ENCODE measurements around the gene CARMIL3.
"Not testable (repeated sequence)": the region's sequence is repeated elsewhere in the genome, so short reads cannot be mapped to it uniquely, and the experiment has no call there.

Gene CARMIL3

DNA sequence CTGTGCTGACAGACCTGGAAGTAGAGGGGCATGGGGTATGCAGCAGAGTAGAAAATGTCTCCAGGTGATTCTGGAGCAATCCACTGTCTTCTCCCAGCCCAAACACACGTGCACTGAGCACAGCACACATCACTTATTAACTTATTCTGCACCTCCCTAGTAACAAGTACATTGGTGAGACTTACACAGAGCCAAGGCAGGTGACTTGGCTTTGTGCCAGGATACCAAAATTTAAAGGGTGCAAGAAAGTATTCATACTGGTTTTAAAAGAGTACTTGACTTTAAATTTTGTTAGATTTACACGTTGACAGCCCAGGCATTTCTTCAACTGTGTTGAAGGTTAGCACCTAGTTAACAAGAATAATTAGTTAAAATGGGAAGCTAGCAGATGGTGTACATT is 11.1 kb upstream of the CARMIL3 start:
- Histone ChIP-seq H3K4me1 (ENCODE audit: control insufficient read depth in 2 of 2, insufficient read depth in 2 of 2, low read length in 2 of 2) (peaks cover 5% of the 10 kb centered on the region in 2 donors), H3K27me3 (ENCODE audit: control insufficient read depth in 2 of 2, insufficient read depth in 2 of 2, low read length in 2 of 2) (no peaks in the 10 kb centered on the region), H3K4me3 (ENCODE audit: low read length in 2 of 2) (no peak overlapping the region), H3K9me3 (ENCODE audit: control insufficient read depth in 2 of 2, low read length in 2 of 2) (no peaks in the 10 kb centered on the region), H3K9ac (ENCODE audit: low read depth in 1 of 2, low read length in 2 of 2) (no peak overlapping the region), H3K36me3 (ENCODE audit: control insufficient read depth in 2 of 2, insufficient read depth in 2 of 2, low read length in 2 of 2) (no peaks in the 10 kb centered on the region), H3K27ac (ENCODE audit: low read depth in 2 of 2, low read length in 2 of 2) (no peak overlapping the region)

DNA sequence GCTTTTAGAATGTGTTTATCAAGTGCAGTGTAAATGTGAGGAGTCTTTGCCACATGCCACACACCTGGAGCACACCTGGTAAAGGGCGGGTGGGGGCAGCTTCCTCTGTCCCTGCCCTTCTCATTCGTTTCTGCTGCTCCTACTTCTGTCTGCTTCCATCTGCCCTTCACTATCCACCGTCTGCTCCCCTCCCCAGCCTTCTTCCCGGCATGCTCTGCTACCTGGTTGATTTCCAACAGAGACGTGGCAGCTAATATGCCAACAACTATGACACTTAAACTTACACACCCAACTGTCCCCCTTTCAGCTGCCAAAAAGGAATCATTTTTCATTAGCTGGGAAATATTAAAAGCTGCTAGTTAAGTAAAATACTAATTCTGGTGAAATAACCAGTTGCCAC is 9.1 kb upstream of the CARMIL3 start:
- no peaks in the 10 kb centered on the region for H3K27me3 ChIP-seq (ENCODE audit: control insufficient read depth in 2 of 2, insufficient read depth in 2 of 2, low read length in 2 of 2)
- no peak overlapping the region for H3K27ac ChIP-seq (ENCODE audit: low read depth in 2 of 2, low read length in 2 of 2)
- H3K4me1 ChIP-seq (ENCODE audit: control insufficient read depth in 2 of 2, insufficient read depth in 2 of 2, low read length in 2 of 2) = peaks cover 0 to under 1% of the 10 kb centered on the region in 2 donors
- H3K9me3 ChIP-seq (ENCODE audit: control insufficient read depth in 2 of 2, low read length in 2 of 2) = no peaks in the 10 kb centered on the region
- no peak overlapping the region for H3K9ac ChIP-seq (ENCODE audit: low read depth in 1 of 2, low read length in 2 of 2)
- H3K36me3 ChIP-seq (ENCODE audit: control insufficient read depth in 2 of 2, insufficient read depth in 2 of 2, low read length in 2 of 2) = no peaks in the 10 kb centered on the region
- no peak overlapping the region for H3K4me3 ChIP-seq (ENCODE audit: low read length in 2 of 2)

DNA sequence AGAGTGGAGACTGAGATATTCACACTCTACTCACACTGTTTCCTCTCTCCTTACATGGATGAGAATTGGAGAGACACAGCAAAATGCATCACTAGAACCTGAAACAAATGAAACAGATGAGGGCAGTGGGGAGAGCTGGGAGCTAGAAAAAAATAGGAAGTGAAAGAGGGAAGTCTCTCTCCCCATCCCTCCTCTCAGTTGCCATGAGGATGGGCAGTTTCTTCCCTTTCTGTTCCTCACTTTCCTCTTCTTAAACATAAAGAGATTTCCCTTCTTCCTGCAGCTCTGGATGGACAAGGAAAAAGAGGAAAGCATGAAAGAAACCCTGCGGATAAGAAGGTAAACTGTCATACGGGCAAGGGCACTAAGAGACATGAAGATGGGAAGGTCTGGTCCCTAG is 2.8 kb upstream of the CARMIL3 start:
- H3K36me3 ChIP-seq (ENCODE audit: control insufficient read depth in 2 of 2, insufficient read depth in 2 of 2, low read length in 2 of 2); H3K9me3 ChIP-seq (ENCODE audit: control insufficient read depth in 2 of 2, low read length in 2 of 2); H3K27ac ChIP-seq (ENCODE audit: low read depth in 2 of 2, low read length in 2 of 2); H3K27me3 ChIP-seq (ENCODE audit: control insufficient read depth in 2 of 2, insufficient read depth in 2 of 2, low read length in 2 of 2); H3K4me1 ChIP-seq (ENCODE audit: control insufficient read depth in 2 of 2, insufficient read depth in 2 of 2, low read length in 2 of 2); H3K9ac ChIP-seq (ENCODE audit: low read depth in 1 of 2, low read length in 2 of 2); H3K4me3 ChIP-seq (ENCODE audit: low read length in 2 of 2): not testable (repeated sequence)

DNA sequence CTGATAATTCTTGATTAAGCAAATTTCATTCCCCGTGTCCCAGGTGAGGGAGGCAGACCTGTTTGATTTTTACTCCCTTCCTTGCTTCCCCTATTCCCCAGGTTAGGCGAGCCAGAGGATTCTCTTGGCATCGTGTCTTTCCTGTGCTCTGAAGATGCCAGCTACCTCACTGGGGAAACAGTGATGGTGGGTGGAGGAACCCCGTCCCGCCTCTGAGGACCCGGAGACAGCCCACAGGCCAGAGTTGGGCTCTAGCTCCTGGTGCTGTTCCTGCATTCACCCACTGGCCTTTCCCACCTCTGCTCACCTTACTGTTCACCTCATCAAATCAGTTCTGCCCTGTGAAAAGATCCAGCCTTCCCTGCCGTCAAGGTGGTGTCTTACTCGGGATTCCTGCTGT is 1.1 kb upstream of the CARMIL3 start:
- H3K36me3 ChIP-seq (ENCODE audit: control insufficient read depth in 2 of 2, insufficient read depth in 2 of 2, low read length in 2 of 2); H3K27ac ChIP-seq (ENCODE audit: low read depth in 2 of 2, low read length in 2 of 2); H3K27me3 ChIP-seq (ENCODE audit: control insufficient read depth in 2 of 2, insufficient read depth in 2 of 2, low read length in 2 of 2); H3K9me3 ChIP-seq (ENCODE audit: control insufficient read depth in 2 of 2, low read length in 2 of 2); H3K9ac ChIP-seq (ENCODE audit: low read depth in 1 of 2, low read length in 2 of 2); H3K4me3 ChIP-seq (ENCODE audit: low read length in 2 of 2); H3K4me1 ChIP-seq (ENCODE audit: control insufficient read depth in 2 of 2, insufficient read depth in 2 of 2, low read length in 2 of 2): not testable (repeated sequence)

DNA sequence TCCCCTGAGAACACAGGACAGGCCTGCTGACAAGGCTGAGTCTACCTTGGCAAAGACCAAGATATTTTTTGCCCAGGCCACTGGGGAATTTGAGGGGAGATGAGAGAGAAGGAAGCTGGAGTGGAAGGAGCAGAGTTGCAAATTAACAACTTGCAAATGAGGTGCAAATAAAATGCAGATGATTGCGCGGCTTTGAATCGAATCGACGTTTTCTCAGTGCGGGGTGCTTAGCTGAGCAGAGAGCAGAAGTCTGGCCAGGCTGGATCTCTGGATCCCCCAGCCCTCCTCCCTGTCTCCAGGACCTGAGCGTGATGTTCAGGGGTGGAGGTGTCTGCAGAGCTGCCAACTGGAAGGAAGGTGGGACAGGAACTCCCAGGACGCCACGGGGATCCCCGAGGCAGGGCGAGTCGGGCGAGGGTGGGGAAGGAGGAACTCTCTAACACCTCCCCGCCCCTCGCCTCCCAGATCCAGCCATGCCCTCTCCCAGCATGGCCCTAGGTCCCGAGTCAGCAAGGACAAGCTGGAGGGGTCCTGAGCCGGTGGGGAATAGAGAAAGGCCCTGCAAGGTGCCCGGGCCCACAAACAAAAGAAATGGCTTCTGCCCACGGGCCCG is 527 bp upstream of the CARMIL3 start:
- no peaks in the 10 kb centered on the region for H3K36me3 ChIP-seq (ENCODE audit: control insufficient read depth in 2 of 2, insufficient read depth in 2 of 2, low read length in 2 of 2)
- H3K9ac ChIP-seq (ENCODE audit: low read depth in 1 of 2, low read length in 2 of 2) = peak overlapping the region; percentile 41 to 90
- H3K27me3 ChIP-seq (ENCODE audit: control insufficient read depth in 2 of 2, insufficient read depth in 2 of 2, low read length in 2 of 2) = peaks cover 0 to 2% of the 10 kb centered on the region in 2 donors
- H3K9me3 ChIP-seq (ENCODE audit: control insufficient read depth in 2 of 2, low read length in 2 of 2) = peaks cover 0 to 2% of the 10 kb centered on the region in 2 donors
- H3K4me3 ChIP-seq (ENCODE audit: low read length in 2 of 2) = peak overlapping the region; percentile 76 to 82
- peak overlapping the region; percentile 48 to 57 for H3K27ac ChIP-seq (ENCODE audit: low read depth in 2 of 2, low read length in 2 of 2)
- H3K4me1 ChIP-seq (ENCODE audit: control insufficient read depth in 2 of 2, insufficient read depth in 2 of 2, low read length in 2 of 2) = peaks cover 8 to 9% of the 10 kb centered on the region in 2 donors

DNA sequence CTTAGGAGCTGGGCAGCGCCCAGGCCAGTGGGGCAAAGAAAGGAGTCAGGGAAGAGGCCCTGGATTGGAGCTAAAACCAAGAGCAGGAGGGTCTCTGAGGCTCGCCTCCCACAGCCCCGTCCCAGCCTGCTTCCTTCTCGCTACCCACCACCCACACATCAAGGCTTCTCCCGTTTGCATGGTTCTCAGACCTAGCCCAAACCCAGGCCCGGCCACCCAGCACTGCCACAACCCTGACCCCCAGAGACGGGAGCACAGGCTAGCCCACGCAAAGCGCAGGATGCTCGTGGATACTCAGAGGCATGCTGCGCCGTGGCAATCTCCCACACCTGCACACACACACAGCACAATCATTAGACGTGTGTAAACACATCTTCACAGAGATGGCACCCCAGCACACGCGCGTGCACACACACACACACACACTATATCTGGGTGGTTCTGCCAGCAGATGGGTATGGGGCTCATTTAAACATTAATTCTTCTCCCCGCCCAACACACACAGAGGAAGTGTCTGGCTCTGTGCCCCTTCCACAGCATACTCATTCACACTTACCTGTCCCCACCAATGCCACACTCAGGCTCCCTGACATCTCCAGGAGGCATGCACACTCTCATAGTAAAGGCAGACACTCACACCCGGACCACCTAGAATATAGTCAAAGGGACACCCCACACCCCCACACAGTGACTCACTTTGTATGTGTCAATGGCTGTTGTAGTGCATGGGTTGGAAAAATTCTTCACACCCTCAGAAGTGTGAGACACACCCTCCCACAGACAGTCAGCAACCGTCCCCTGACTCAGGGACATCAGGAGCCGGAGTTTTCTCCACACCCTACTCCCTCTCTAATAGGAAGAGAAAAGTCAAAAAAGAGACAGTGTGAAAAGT is 1.1 kb downstream of the CARMIL3 start:
- Histone ChIP-seq H3K36me3 (ENCODE audit: control insufficient read depth in 2 of 2, insufficient read depth in 2 of 2, low read length in 2 of 2) (no peaks in the 10 kb centered on the region), H3K9ac (ENCODE audit: low read depth in 1 of 2, low read length in 2 of 2) (no peak overlapping the region), H3K4me3 (ENCODE audit: low read length in 2 of 2) (peak overlapping the region; percentile 76 to 82), H3K4me1 (ENCODE audit: control insufficient read depth in 2 of 2, insufficient read depth in 2 of 2, low read length in 2 of 2) (peaks cover 8 to 9% of the 10 kb centered on the region in 2 donors), H3K27me3 (ENCODE audit: control insufficient read depth in 2 of 2, insufficient read depth in 2 of 2, low read length in 2 of 2) (peaks cover 0 to 2% of the 10 kb centered on the region in 2 donors), H3K9me3 (ENCODE audit: control insufficient read depth in 2 of 2, low read length in 2 of 2) (peaks cover 0 to 2% of the 10 kb centered on the region in 2 donors), H3K27ac (ENCODE audit: low read depth in 2 of 2, low read length in 2 of 2) (no peak overlapping the region)

DNA sequence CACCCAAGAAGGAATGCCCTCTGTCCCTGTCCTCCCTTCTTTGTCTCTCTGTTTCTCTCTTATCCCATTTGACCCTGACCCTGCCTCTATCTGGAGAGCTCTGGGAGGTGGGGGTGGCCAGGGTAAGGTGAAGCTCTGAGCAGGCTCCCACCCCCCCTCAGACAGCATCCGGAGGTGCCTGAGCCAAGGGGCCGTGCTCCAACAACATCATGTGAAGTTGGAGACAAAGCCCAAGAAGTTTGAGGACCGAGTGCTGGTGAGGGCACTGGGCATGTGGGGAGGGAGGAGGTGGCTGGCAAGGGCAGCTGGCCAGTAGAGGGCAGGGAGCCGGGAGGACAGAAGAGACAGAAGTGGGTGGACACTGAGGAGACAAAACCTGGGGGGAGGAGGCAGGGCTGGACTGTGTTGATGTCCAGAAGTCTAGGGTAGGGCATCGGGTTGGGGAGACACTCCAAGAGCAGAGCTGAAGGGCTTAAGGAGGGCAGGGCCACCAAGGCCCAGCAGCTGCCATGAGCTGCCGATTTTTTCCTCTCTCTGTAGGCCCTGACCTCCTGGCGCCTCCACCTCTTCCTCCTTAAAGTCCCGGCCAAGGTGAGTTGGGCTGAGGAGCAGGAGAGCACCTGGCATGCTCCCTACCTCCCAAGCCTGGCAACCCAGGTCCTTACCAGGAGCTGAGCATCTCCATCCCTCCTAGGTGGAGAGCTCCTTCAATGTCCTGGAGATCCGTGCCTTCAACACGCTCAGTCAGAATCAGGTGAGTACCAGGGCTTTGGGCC is 1.9 kb downstream of the CARMIL3 start:
- H3K27ac ChIP-seq (ENCODE audit: low read depth in 2 of 2, low read length in 2 of 2) = no peak overlapping the region
- no peak overlapping the region for H3K4me3 ChIP-seq (ENCODE audit: low read length in 2 of 2)
- H3K9ac ChIP-seq (ENCODE audit: low read depth in 1 of 2, low read length in 2 of 2) = no peak overlapping the region
- no peaks in the 10 kb centered on the region for H3K36me3 ChIP-seq (ENCODE audit: control insufficient read depth in 2 of 2, insufficient read depth in 2 of 2, low read length in 2 of 2)
- peaks cover 8 to 9% of the 10 kb centered on the region in 2 donors for H3K4me1 ChIP-seq (ENCODE audit: control insufficient read depth in 2 of 2, insufficient read depth in 2 of 2, low read length in 2 of 2)
- peaks cover 0 to 2% of the 10 kb centered on the region in 2 donors for H3K27me3 ChIP-seq (ENCODE audit: control insufficient read depth in 2 of 2, insufficient read depth in 2 of 2, low read length in 2 of 2)
- H3K9me3 ChIP-seq (ENCODE audit: control insufficient read depth in 2 of 2, low read length in 2 of 2) = peaks cover 0 to 2% of the 10 kb centered on the region in 2 donors

DNA sequence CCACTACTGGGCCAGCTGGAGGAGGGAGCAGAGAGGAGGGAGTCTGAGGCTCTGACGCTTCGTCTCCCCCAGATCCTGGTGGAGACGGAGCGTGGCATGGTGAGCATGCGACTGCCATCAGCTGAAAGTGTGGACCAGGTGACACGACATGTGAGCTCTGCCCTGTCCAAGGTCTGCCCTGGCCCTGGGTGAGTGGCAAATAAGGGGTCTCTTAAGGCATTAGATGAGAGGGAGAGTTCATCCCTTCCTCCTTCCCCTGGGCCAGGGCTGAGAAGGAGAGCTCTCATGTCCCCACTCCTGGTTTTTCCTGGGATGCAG is 2.5 kb downstream of the CARMIL3 start:
- Histone ChIP-seq H3K4me3 (ENCODE audit: low read length in 2 of 2) (no peak overlapping the region), H3K36me3 (ENCODE audit: control insufficient read depth in 2 of 2, insufficient read depth in 2 of 2, low read length in 2 of 2) (no peaks in the 10 kb centered on the region), H3K9ac (ENCODE audit: low read depth in 1 of 2, low read length in 2 of 2) (no peak overlapping the region), H3K9me3 (ENCODE audit: control insufficient read depth in 2 of 2, low read length in 2 of 2) (peaks cover 0 to 2% of the 10 kb centered on the region in 2 donors), H3K27ac (ENCODE audit: low read depth in 2 of 2, low read length in 2 of 2) (no peak overlapping the region), H3K4me1 (ENCODE audit: control insufficient read depth in 2 of 2, insufficient read depth in 2 of 2, low read length in 2 of 2) (peaks cover 8 to 9% of the 10 kb centered on the region in 2 donors), H3K27me3 (ENCODE audit: control insufficient read depth in 2 of 2, insufficient read depth in 2 of 2, low read length in 2 of 2) (peaks cover 0 to 2% of the 10 kb centered on the region in 2 donors)

DNA sequence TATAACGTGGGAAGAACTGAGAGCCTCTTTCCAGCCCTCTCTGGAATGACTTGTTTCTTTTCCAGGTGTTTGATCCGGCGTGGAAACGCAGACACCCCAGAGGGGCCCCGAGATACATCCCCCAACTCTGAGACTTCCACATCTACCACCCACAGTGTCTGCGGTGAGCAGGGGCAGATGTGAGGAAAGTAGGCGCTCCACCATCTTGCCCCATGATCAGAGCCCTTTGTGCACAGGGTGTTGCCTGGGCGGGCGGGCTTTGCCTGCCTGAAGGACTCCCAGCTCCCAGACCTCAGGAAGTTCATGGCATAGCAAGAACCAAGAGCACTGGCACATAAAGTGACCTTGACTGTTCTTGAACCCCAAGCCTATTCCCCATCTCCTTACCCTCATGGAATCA is 2.8 kb downstream of the CARMIL3 start:
- Histone ChIP-seq H3K27ac (ENCODE audit: low read depth in 2 of 2, low read length in 2 of 2) (no peak overlapping the region), H3K4me3 (ENCODE audit: low read length in 2 of 2) (no peak overlapping the region), H3K9ac (ENCODE audit: low read depth in 1 of 2, low read length in 2 of 2) (no peak overlapping the region), H3K4me1 (ENCODE audit: control insufficient read depth in 2 of 2, insufficient read depth in 2 of 2, low read length in 2 of 2) (peaks cover 8 to 9% of the 10 kb centered on the region in 2 donors), H3K27me3 (ENCODE audit: control insufficient read depth in 2 of 2, insufficient read depth in 2 of 2, low read length in 2 of 2) (peaks cover 0 to 2% of the 10 kb centered on the region in 2 donors), H3K9me3 (ENCODE audit: control insufficient read depth in 2 of 2, low read length in 2 of 2) (peaks cover 0 to 2% of the 10 kb centered on the region in 2 donors), H3K36me3 (ENCODE audit: control insufficient read depth in 2 of 2, insufficient read depth in 2 of 2, low read length in 2 of 2) (no peaks in the 10 kb centered on the region)

All from mucosa of rectum (tissue), 2 donors.